Measurements from ENCODE around the gene CCDC187. TPM values are rescaled to one million over a fixed set of nuclear protein-coding genes. Genes with fewer than 3 reads are reported as not detected.

CCDC187 gene
- total RNA-seq, 4 donors from 2014 or later = 0.40 to 1.1 (median 0.41) TPM; not detected in 1

GRCh38 chr9:136204838-136205706 is 98.8 kb downstream of the CCDC187 start, which contains the start of gene LHX3:
LHX3 (minus strand) TSS chr9:136205128; CDS start chr9:136205012, 116 bp downstream.
- 15% methylated on average over 30 of the region's 70 CpGs; no CpG with 5 or more reads in 1 of the 2 donors for WGBS, 2 donors (ENCODE audit: low coverage in 1 of 2)
- H3K4me1 ChIP-seq = peaks cover 0 to 4% (median 0%) of the 10 kb centered on the region in 4 donors
- intact Hi-C loops (cut with DNase I; ENCODE audit: low total_unique reads) = no loop called here
- TF ChIP-seq EP300 (IDR thresholded peaks at IDR 0.05; ENCODE audit: low read depth) (no peak), CTCF (IDR thresholded peaks at IDR 0.05) (no peak), POLR2A (IDR thresholded peaks at IDR 0.05) (no peak), POLR2AphosphoS5 (IDR thresholded peaks at IDR 0.05) (no peak)
- in situ Hi-C loops (cut with MboI; ENCODE audit: low pct_ligation_motif_present in 1 of 4, low pct_unique_long_range_greater_than_20kb in 1 of 4, low sequenced_read_pairs in 3 of 4) = no loop called here
- H3K9me3 ChIP-seq = no peaks in the 10 kb centered on the region
- H3K27me3 ChIP-seq = peaks cover 56% of the 10 kb centered on the region
- H3K4me3 ChIP-seq = no peak within 1 kb of the TSS
- no peak within 1 kb of the TSS for H3K27ac ChIP-seq
- no peak for DNase-seq
- no peaks in the 10 kb centered on the region for H3K36me3 ChIP-seq

- in situ Hi-C loops (cut with MboI; ENCODE audit: low pct_ligation_motif_present in 1 of 4, low pct_unique_long_range_greater_than_20kb in 1 of 4, low sequenced_read_pairs in 3 of 4) = no loop called here
- Histone ChIP-seq H3K27ac (no peak overlapping the region), H3K9me3 (no peaks in the 10 kb centered on the region), H3K27me3 (peaks cover 64% of the 10 kb centered on the region), H3K4me3 (no peak overlapping the region), H3K36me3 (no peaks in the 10 kb centered on the region), H3K4me1 (peaks cover 0 to 4% (median 0%) of the 10 kb centered on the region in 4 donors)
- DNase-seq = no peak
- intact Hi-C loops (cut with DNase I; ENCODE audit: low total_unique reads) = no loop called here
- WGBS, 2 donors (ENCODE audit: low coverage in 1 of 2) = 55 to 73% methylated on average over 3 to 25 of the region's 25 CpGs
- TF ChIP-seq EP300 (IDR thresholded peaks at IDR 0.05; ENCODE audit: low read depth) (no peak), POLR2A (IDR thresholded peaks at IDR 0.05) (no peak), CTCF (IDR thresholded peaks at IDR 0.05) (no peak), POLR2AphosphoS5 (IDR thresholded peaks at IDR 0.05) (no peak)
Measured at GRCh38 chr9:136204145-136204805, 99.6 kb downstream of the CCDC187 start.

DNA sequence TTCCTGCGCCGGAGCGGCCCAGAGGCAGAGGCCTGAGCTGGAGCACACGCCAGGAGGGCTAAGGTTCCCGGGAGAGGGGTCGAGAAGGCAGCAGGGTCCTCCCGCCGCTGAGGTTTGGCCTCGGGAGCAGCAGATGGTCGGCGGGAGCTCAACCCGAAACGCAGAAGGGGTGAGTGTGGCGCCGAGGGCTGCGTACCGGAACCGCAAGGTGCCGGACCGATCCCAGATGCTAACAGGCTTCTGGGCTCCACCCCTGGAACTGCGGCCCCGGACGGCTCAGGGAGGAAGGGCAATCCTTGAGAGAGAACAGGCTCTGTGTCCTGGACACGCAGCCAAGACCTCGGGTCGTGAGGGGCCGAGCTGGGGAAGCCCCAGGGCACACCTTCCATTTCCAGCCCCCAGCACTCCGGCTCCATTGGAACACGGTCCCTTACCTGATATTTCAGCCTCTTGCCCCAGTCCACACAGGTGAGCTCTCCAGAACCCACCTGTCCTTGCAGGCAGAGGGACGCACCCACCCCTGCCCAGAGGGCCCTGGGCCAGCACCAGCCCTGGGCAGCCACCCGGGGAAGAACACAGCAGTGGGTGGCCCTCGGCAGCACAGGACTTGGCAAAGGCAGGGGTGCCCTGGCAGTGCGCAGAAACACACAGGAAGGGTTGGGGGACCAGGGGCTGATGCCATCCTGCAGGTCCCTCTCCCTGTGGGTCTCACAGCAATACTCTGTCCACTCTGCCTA is 100.3 kb downstream of the CCDC187 start:
- Histone ChIP-seq H3K4me1 (peaks cover 0 to 4% (median 0%) of the 10 kb centered on the region in 4 donors), H3K9me3 (no peaks in the 10 kb centered on the region), H3K4me3 (no peak overlapping the region), H3K27ac (no peak overlapping the region), H3K27me3 (peaks cover 71% of the 10 kb centered on the region), H3K36me3 (no peaks in the 10 kb centered on the region)
- in situ Hi-C loops (cut with MboI; ENCODE audit: low pct_ligation_motif_present in 1 of 4, low pct_unique_long_range_greater_than_20kb in 1 of 4, low sequenced_read_pairs in 3 of 4) = no loop called here
- WGBS, 2 donors (ENCODE audit: low coverage in 1 of 2) = 28 to 100% methylated on average over 1 to 33 of the region's 33 CpGs
- no peak for DNase-seq
- TF ChIP-seq POLR2AphosphoS5 (IDR thresholded peaks at IDR 0.05) (no peak), CTCF (IDR thresholded peaks at IDR 0.05) (no peak), POLR2A (IDR thresholded peaks at IDR 0.05) (no peak), EP300 (IDR thresholded peaks at IDR 0.05; ENCODE audit: low read depth) (no peak)
- intact Hi-C loops (cut with DNase I; ENCODE audit: low total_unique reads) = no loop called here

Data from transverse colon (tissue), 4 donors.